ENCODE results near the gene CCR6.

Gene CCR6

DNA sequence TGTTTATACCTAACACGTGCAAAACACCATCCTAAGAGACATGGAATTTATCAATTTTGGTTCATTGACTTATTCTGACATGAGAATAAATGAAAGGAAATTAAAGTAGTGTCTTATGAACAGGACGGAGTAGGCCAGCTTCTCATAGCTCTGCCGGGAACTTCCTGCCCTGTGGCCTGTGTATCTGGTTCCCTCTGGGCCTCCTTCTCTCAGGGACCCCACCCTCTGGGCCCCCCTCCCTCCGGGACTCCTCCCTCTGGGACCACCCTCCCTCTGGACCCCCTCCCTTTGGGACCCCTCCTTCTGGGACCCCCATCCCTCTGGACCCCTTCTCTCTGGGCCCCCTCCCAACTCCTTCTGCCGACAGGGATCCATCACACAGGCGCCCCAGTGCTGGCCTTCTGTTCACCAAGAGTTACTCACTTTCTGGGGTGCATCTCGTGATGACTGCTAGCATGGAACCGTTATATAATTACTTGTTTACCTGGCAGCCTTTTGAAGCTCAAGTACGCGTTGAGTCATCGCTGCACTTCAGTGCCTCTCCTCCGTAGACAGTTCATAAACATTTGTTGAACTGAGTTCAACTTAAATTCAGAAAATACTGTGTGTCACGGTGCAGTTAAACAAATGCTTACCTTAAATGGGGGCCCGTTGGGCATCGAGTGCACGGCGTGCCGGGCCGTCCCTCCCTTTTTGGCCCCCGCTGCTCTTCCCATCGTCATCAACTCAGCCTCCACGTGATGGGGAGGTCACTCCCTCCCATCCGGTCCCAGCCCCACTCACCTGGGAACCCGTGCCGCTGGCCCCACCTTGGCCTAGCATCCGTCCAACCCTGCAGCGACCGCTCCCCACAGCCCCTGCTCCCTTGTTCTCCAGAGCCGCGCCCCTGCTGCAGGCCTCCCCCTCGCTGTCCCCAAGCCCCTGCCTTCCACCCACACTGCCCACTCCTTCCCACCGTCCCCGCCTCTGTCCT, 8.1 kb downstream of the CCR6 start:
- ChIA-PET POLR2A (no interaction called here), CTCF (interaction anchor here (1.0 to 1.5 kb wide), 3 partner anchors 10 to 129 kb away, joined by 3 read pairs; no protein-coding TSS in a partner anchor)
- 94% methylated on average over 27 of the region's 33 CpGs for WGBS (ENCODE audit: insufficient coverage)

DNA sequence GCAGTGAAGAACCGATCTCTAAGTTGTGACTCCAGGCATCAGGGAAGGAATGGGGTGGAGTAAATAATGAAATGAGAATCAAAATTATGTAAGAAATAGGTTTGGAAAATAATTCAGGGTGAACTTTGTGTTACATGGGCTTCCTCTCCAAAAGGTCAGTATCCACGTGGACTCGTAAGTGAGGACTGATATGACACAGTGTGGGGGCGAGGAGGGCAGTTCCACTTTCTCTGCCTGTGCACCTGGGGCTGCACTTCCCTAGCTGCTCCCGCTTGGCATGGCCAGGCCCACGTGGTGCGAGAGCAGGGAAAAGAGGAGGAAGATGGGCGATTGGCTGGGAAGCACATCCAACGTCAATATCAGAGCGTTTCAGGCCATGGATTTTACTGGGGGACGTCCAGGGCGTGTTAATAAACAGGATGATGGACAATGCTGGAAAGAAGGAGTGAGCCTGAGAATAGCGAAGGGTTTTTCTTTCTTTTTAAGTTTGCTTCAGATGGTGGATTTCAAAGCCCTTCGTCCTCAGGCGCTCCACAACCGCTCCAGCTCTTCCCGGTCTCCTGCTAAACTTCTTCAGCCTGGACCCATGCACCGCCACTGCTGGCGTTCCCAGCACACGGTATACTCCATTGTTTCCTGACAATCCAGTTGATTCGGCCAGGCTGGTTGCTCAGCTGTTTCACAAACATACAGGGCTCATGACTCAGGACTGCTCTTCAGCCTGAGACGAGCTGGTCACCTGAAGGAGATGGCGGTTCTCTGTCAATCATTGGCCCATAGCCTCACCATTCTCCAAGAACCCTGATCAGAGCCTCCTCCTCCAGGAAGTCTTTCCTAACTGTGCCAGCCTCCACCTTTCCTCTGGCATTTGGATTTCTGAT, 11.8 kb downstream of the CCR6 start:
- Histone ChIP-seq H3K9me3 (ENCODE audit: control extremely low read depth in 1 of 5, control insufficient read depth in 4 of 5, insufficient read depth in 2 of 5, low read depth in 1 of 5, low read length in 4 of 5) (no peaks in the 10 kb centered on the region), H3K27me3 (replicated peaks in 2 of 5; ENCODE audit: control insufficient read depth in 4 of 5, insufficient read depth in 5 of 5, low read length in 4 of 5) (peaks cover 0 to 2% (median 0%) of the 10 kb centered on the region in 5 experiments), H3K4me3 (ENCODE audit: control insufficient read depth in 1 of 7, extremely low read depth in 1 of 7, insufficient read depth in 4 of 7, low read depth in 2 of 7, low read length in 6 of 7) (no peak overlapping the region), H3K27ac (ENCODE audit: insufficient read depth in 1 of 2, low read depth in 1 of 2, low read length in 2 of 2, poor library complexity in 1 of 2, severe bottlenecking in 2 of 2) (no peak overlapping the region), H3K4me1 (ENCODE audit: control extremely low read depth in 1 of 4, control insufficient read depth in 4 of 4, insufficient read depth in 4 of 4, low read length in 3 of 4) (peaks cover 0 to 16% (median 12%) of the 10 kb centered on the region in 4 experiments), H3K36me3 (ENCODE audit: control insufficient read depth in 4 of 4, insufficient read depth in 4 of 4, low read length in 3 of 4) (no peaks in the 10 kb centered on the region)
- POLR2A ChIA-PET, result no interaction called here
- no peak for DNase-seq
- CTCF ChIA-PET, result interaction anchor here (1.5 to 1.9 kb wide), 2 partner anchors 11 to 359 kb away, joined by 5 read pairs; no protein-coding TSS in a partner anchor
- WGBS (ENCODE audit: insufficient coverage), result 96% methylated on average over 19 of the region's 23 CpGs

More for the DNA sequence above, 8.1 kb downstream of the CCR6 start:
- no peaks in the 10 kb centered on the region for H3K36me3 ChIP-seq (ENCODE audit: control insufficient read depth in 4 of 4, insufficient read depth in 4 of 4, low read length in 3 of 4)
- H3K4me1 ChIP-seq (ENCODE audit: control extremely low read depth in 1 of 4, control insufficient read depth in 4 of 4, insufficient read depth in 4 of 4, low read length in 3 of 4), result peaks cover 0 to 2% (median 0%) of the 10 kb centered on the region in 4 experiments
- peaks cover 0 to 2% (median 0%) of the 10 kb centered on the region in 5 experiments for H3K27me3 ChIP-seq (replicated peaks in 2 of 5; ENCODE audit: control insufficient read depth in 4 of 5, insufficient read depth in 5 of 5, low read length in 4 of 5)
- peaks cover 0 to 3% (median 0%) of the 10 kb centered on the region in 5 experiments for H3K9me3 ChIP-seq (ENCODE audit: control extremely low read depth in 1 of 5, control insufficient read depth in 4 of 5, insufficient read depth in 2 of 5, low read depth in 1 of 5, low read length in 4 of 5)
- H3K4me3 ChIP-seq (ENCODE audit: control insufficient read depth in 1 of 7, extremely low read depth in 1 of 7, insufficient read depth in 4 of 7, low read depth in 2 of 7, low read length in 6 of 7), result no peak overlapping the region
- no peak overlapping the region for H3K27ac ChIP-seq (ENCODE audit: insufficient read depth in 1 of 2, low read depth in 1 of 2, low read length in 2 of 2, poor library complexity in 1 of 2, severe bottlenecking in 2 of 2)
- DNase-seq, result no peak

DNA sequence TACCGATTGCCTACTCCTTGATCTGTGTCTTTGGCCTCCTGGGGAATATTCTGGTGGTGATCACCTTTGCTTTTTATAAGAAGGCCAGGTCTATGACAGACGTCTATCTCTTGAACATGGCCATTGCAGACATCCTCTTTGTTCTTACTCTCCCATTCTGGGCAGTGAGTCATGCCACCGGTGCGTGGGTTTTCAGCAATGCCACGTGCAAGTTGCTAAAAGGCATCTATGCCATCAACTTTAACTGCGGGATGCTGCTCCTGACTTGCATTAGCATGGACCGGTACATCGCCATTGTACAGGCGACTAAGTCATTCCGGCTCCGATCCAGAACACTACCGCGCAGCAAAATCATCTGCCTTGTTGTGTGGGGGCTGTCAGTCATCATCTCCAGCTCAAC, 13.5 kb downstream of the CCR6 start:
- ChIA-PET POLR2A (no interaction called here), CTCF (interaction anchor here (1.0 to 2.4 kb wide), 6 partner anchors 13 to 360 kb away, joined by 3 to 8 read pairs (median 4); partner anchors contain the start of gene CEP43)
- Histone ChIP-seq H3K27me3 (replicated peaks in 2 of 5; ENCODE audit: control insufficient read depth in 4 of 5, insufficient read depth in 5 of 5, low read length in 4 of 5) (peaks cover 0 to 2% (median 0%) of the 10 kb centered on the region in 5 experiments), H3K36me3 (ENCODE audit: control insufficient read depth in 4 of 4, insufficient read depth in 4 of 4, low read length in 3 of 4) (no peaks in the 10 kb centered on the region), H3K9me3 (ENCODE audit: control extremely low read depth in 1 of 5, control insufficient read depth in 4 of 5, insufficient read depth in 2 of 5, low read depth in 1 of 5, low read length in 4 of 5) (no peaks in the 10 kb centered on the region), H3K27ac (ENCODE audit: insufficient read depth in 1 of 2, low read depth in 1 of 2, low read length in 2 of 2, poor library complexity in 1 of 2, severe bottlenecking in 2 of 2) (no peak overlapping the region), H3K4me3 (ENCODE audit: control insufficient read depth in 1 of 7, extremely low read depth in 1 of 7, insufficient read depth in 4 of 7, low read depth in 2 of 7, low read length in 6 of 7) (no peak overlapping the region), H3K4me1 (ENCODE audit: control extremely low read depth in 1 of 4, control insufficient read depth in 4 of 4, insufficient read depth in 4 of 4, low read length in 3 of 4) (peaks cover 0 to 19% (median 12%) of the 10 kb centered on the region in 4 experiments)
- peak in 1 of 3 donors; percentile 51 for DNase-seq
- WGBS (ENCODE audit: insufficient coverage), result 94% methylated on average over 13 of the region's 13 CpGs

DNA sequence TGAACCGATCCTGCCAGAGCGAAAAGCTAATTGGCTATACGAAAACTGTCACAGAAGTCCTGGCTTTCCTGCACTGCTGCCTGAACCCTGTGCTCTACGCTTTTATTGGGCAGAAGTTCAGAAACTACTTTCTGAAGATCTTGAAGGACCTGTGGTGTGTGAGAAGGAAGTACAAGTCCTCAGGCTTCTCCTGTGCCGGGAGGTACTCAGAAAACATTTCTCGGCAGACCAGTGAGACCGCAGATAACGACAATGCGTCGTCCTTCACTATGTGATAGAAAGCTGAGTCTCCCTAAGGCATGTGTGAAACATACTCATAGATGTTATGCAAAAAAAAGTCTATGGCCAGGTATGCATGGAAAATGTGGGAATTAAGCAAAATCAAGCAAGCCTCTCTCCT, 14.2 kb downstream of the CCR6 start:
- peak in 2 of 3 donors; percentile 53 to 70 for DNase-seq
- peak overlapping the region in 1 of 7 experiments; percentile 21 for H3K4me3 ChIP-seq (ENCODE audit: control insufficient read depth in 1 of 7, extremely low read depth in 1 of 7, insufficient read depth in 4 of 7, low read depth in 2 of 7, low read length in 6 of 7)
- H3K4me1 ChIP-seq (ENCODE audit: control extremely low read depth in 1 of 4, control insufficient read depth in 4 of 4, insufficient read depth in 4 of 4, low read length in 3 of 4), result peaks cover 0 to 19% (median 12%) of the 10 kb centered on the region in 4 experiments
- WGBS (ENCODE audit: insufficient coverage), result 28% methylated on average over 10 of the region's 10 CpGs
- peaks cover 0 to 2% (median 0%) of the 10 kb centered on the region in 5 experiments for H3K27me3 ChIP-seq (replicated peaks in 2 of 5; ENCODE audit: control insufficient read depth in 4 of 5, insufficient read depth in 5 of 5, low read length in 4 of 5)
- no peak overlapping the region for H3K27ac ChIP-seq (ENCODE audit: insufficient read depth in 1 of 2, low read depth in 1 of 2, low read length in 2 of 2, poor library complexity in 1 of 2, severe bottlenecking in 2 of 2)
- no peaks in the 10 kb centered on the region for H3K36me3 ChIP-seq (ENCODE audit: control insufficient read depth in 4 of 4, insufficient read depth in 4 of 4, low read length in 3 of 4)
- no peaks in the 10 kb centered on the region for H3K9me3 ChIP-seq (ENCODE audit: control extremely low read depth in 1 of 5, control insufficient read depth in 4 of 5, insufficient read depth in 2 of 5, low read depth in 1 of 5, low read length in 4 of 5)
- ChIA-PET CTCF (interaction anchor here (1.1 to 2.4 kb wide), 5 partner anchors 16 to 137 kb away, joined by 3 to 8 read pairs (median 4); partner anchors contain the start of gene CEP43), POLR2A (no interaction called here)

DNA sequence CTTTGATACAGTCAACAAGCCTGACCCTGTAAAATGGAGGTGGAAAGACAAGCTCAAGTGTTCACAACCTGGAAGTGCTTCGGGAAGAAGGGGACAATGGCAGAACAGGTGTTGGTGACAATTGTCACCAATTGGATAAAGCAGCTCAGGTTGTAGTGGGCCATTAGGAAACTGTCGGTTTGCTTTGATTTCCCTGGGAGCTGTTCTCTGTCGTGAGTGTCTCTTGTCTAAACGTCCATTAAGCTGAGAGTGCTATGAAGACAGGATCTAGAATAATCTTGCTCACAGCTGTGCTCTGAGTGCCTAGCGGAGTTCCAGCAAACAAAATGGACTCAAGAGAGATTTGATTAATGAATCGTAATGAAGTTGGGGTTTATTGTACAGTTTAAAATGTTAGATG, 15.0 kb downstream of the CCR6 start:
- peaks cover 0 to 19% (median 13%) of the 10 kb centered on the region in 4 experiments for H3K4me1 ChIP-seq (ENCODE audit: control extremely low read depth in 1 of 4, control insufficient read depth in 4 of 4, insufficient read depth in 4 of 4, low read length in 3 of 4)
- no peaks in the 10 kb centered on the region for H3K9me3 ChIP-seq (ENCODE audit: control extremely low read depth in 1 of 5, control insufficient read depth in 4 of 5, insufficient read depth in 2 of 5, low read depth in 1 of 5, low read length in 4 of 5)
- H3K27me3 ChIP-seq (replicated peaks in 2 of 5; ENCODE audit: control insufficient read depth in 4 of 5, insufficient read depth in 5 of 5, low read length in 4 of 5), result peaks cover 0 to 2% (median 0%) of the 10 kb centered on the region in 5 experiments
- WGBS (ENCODE audit: insufficient coverage), result 99% methylated on average over 5 of the region's 6 CpGs
- no peaks in the 10 kb centered on the region for H3K36me3 ChIP-seq (ENCODE audit: control insufficient read depth in 4 of 4, insufficient read depth in 4 of 4, low read length in 3 of 4)
- no peak overlapping the region for H3K4me3 ChIP-seq (ENCODE audit: control insufficient read depth in 1 of 7, extremely low read depth in 1 of 7, insufficient read depth in 4 of 7, low read depth in 2 of 7, low read length in 6 of 7)
- POLR2A ChIA-PET, result no interaction called here
- H3K27ac ChIP-seq (ENCODE audit: insufficient read depth in 1 of 2, low read depth in 1 of 2, low read length in 2 of 2, poor library complexity in 1 of 2, severe bottlenecking in 2 of 2), result no peak overlapping the region
- CTCF ChIA-PET, result interaction anchor here (1.0 to 2.4 kb wide), 7 partner anchors 10 to 148 kb away, joined by 3 to 8 read pairs (median 5); partner anchors contain the start of gene CEP43
- DNase-seq, result no peak

DNA sequence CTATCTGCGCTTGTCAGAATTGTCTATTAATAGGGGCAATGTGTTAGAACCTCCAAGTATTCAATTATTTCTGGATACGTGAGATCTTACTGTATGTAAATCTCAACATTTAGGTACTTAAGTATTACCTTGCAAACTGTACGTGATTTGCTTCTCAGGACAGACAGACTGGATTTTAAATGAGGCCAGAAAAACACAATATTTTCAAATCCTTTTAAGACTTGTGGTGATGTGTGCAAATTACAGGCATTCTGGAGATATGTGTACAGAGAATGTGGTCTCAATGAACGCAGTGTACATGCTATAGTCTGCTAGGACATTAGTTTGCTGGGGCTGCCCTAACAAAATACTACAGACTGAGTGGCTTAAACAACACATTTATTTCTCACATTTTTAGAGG, 16.9 kb downstream of the CCR6 start:
- H3K4me3 ChIP-seq (ENCODE audit: control insufficient read depth in 1 of 7, extremely low read depth in 1 of 7, insufficient read depth in 4 of 7, low read depth in 2 of 7, low read length in 6 of 7), result no peak overlapping the region
- H3K36me3 ChIP-seq (ENCODE audit: control insufficient read depth in 4 of 4, insufficient read depth in 4 of 4, low read length in 3 of 4), result no peaks in the 10 kb centered on the region
- peaks cover 0 to 2% (median 0%) of the 10 kb centered on the region in 5 experiments for H3K9me3 ChIP-seq (ENCODE audit: control extremely low read depth in 1 of 5, control insufficient read depth in 4 of 5, insufficient read depth in 2 of 5, low read depth in 1 of 5, low read length in 4 of 5)
- no peak overlapping the region for H3K27ac ChIP-seq (ENCODE audit: insufficient read depth in 1 of 2, low read depth in 1 of 2, low read length in 2 of 2, poor library complexity in 1 of 2, severe bottlenecking in 2 of 2)
- H3K27me3 ChIP-seq (replicated peaks in 2 of 5; ENCODE audit: control insufficient read depth in 4 of 5, insufficient read depth in 5 of 5, low read length in 4 of 5), result peaks cover 0 to 2% (median 0%) of the 10 kb centered on the region in 5 experiments
- POLR2A ChIA-PET, result no interaction called here
- CTCF ChIA-PET, result interaction anchor here (0.6 to 2.7 kb wide), 9 partner anchors 11 to 361 kb away, joined by 3 to 24 read pairs (median 4); partner anchors contain the start of gene CEP43
- H3K4me1 ChIP-seq (ENCODE audit: control extremely low read depth in 1 of 4, control insufficient read depth in 4 of 4, insufficient read depth in 4 of 4, low read length in 3 of 4), result peaks cover 0 to 19% (median 13%) of the 10 kb centered on the region in 4 experiments
- DNase-seq, result no peak
- WGBS (ENCODE audit: insufficient coverage), result no CpG with 5 or more reads among the region's 4 CpGs
